NCI-H1417 (cell line): ENCODE data around the gene RFX4.
A peak's percentile ranks its signal among the peaks of the same experiment; 100 is the strongest.

Experiments
- DNase-seq, 3 experiments: peaks; one replicate each; lab custom pipeline; 2025; lab: John Stamatoyannopoulos, UW

RFX4 gene

GRCh38 chr12:106646472-106646871 lies 63.7 kb downstream of the RFX4 start:
- DNase-seq = no peak

GRCh38 chr12:106647793-106648514 lies 65.2 kb downstream of the RFX4 start:
- DNase-seq = no peak

GRCh38 chr12:106648736-106649135 lies 65.9 kb downstream of the RFX4 start:
- DNase-seq = no peak

GRCh38 chr12:106651552-106651951 lies 68.7 kb downstream of the RFX4 start:
- no peak for DNase-seq

- no peak for DNase-seq
Measured at GRCh38 chr12:106652510-106653015, 69.8 kb downstream of the RFX4 start.

- no peak for DNase-seq
Measured at GRCh38 chr12:106655577-106655976, 72.8 kb downstream of the RFX4 start.

- DNase-seq = no peak
Measured at GRCh38 chr12:106657488-106657887, 74.7 kb downstream of the RFX4 start.

- no peak for DNase-seq
Measured at GRCh38 chr12:106663385-106663784, 80.6 kb downstream of the RFX4 start.

GRCh38 chr12:106669216-106669615 lies 86.4 kb downstream of the RFX4 start:
- no peak for DNase-seq

- peak in 1 of 3 experiments; percentile 53 for DNase-seq
Measured at GRCh38 chr12:106670131-106670530, 87.3 kb downstream of the RFX4 start.

GRCh38 chr12:106671840-106672239 lies 89.0 kb downstream of the RFX4 start:
- no peak for DNase-seq

- no peak for DNase-seq
Measured at GRCh38 chr12:106672314-106673025, 89.7 kb downstream of the RFX4 start.

- DNase-seq = peak in 1 of 3 experiments; percentile 28
Measured at GRCh38 chr12:106673141-106673540, 90.3 kb downstream of the RFX4 start.

GRCh38 chr12:106675651-106676435 lies 93.0 kb downstream of the RFX4 start:
- no peak for DNase-seq

GRCh38 chr12:106679574-106679973 lies 96.8 kb downstream of the RFX4 start:
- DNase-seq = no peak

- no peak for DNase-seq
Measured at GRCh38 chr12:106680280-106680679, 97.5 kb downstream of the RFX4 start.

- no peak for DNase-seq
Measured at GRCh38 chr12:106681210-106681609, 98.4 kb downstream of the RFX4 start.

- peak in 1 of 3 experiments; percentile 36 for DNase-seq
Measured at GRCh38 chr12:106682594-106683234, 99.9 kb downstream of the RFX4 start.

GRCh38 chr12:106684497-106684896 lies 101.7 kb downstream of the RFX4 start:
- no peak for DNase-seq

- no peak for DNase-seq
Measured at GRCh38 chr12:106685381-106685780, 102.6 kb downstream of the RFX4 start.

GRCh38 chr12:106687672-106688071 lies 104.9 kb downstream of the RFX4 start:
- no peak for DNase-seq
